DMS79 (cell line): ENCODE data around the gene SPOCD1.

ENCODE experiments used
- DNase-seq: peaks from one replicate; lab custom pipeline; 2025; lab: John Stamatoyannopoulos, UW

The SPOCD1 gene

DNA sequence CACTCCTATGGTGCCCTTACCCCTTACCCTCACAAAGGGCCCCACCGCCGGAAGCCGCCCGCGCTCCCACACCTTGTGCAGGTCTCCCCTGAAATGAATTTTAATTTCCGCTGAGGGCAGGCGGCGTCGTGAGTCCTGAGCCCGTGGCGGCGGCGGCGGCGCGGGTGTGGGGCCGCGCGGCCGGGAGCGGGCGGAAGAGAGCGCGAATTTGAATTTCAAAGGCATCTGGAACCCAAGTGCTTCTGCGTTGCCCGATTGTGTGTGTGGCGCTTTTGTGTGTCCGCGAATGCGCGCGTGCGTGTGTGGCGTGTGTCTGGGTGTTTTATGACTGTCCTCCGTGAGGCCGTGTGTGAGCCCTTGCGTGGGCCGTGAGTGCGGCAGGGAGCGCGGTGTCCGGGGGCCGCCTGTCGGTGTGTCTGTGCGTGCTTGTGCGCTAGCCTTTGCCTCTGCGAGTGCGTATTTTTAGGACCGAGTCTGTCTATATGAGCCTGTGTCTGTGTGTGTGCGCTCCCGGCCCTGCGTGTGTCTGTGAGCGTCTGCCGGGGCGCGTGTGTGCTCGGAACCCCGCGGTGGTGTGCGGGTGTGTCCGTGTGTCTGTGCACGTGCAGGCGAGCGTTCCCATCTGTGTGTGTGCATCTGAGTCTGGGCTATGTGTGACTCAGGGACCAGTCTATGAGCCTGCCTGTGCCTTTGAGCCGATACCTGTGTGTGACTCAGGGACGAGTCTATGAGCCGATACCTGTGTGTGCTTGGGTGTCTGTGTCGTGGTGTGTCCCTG is 43.7 kb downstream of the SPOCD1 start:
- no peak for DNase-seq

DNA sequence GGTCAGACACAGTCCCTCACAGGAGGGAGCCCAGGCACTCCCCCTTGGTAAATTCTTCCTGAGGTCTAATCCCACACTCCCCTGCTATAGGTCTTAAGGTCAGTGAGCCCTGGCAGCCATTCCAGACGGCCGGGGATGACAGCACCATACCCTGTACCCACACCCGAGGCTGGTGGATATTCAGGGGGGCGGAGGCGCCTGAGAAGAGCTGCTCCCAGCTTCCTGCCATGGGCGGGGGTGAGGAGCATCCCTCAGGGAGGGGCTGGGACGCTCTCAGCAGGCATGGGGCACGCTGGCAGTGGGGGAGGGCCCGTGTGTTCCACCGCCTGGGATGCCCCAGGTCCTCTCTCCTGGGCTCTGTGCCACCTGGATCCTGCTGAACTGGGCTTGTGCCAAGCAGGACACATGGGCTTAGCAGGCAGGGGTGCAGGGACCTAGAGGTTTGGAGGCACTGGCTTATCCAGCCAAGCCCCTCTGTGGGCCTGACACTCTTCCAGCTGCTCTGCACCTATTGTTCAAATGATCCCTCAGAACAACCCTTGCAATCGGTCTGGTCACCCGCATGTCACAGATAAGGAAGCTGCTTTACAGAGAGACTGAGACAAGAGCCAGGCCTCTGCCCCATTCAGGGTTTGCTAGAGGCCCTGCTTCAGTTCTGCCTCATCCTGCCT is 46.0 kb downstream of the SPOCD1 start:
- peak; percentile 75 for DNase-seq

DNA sequence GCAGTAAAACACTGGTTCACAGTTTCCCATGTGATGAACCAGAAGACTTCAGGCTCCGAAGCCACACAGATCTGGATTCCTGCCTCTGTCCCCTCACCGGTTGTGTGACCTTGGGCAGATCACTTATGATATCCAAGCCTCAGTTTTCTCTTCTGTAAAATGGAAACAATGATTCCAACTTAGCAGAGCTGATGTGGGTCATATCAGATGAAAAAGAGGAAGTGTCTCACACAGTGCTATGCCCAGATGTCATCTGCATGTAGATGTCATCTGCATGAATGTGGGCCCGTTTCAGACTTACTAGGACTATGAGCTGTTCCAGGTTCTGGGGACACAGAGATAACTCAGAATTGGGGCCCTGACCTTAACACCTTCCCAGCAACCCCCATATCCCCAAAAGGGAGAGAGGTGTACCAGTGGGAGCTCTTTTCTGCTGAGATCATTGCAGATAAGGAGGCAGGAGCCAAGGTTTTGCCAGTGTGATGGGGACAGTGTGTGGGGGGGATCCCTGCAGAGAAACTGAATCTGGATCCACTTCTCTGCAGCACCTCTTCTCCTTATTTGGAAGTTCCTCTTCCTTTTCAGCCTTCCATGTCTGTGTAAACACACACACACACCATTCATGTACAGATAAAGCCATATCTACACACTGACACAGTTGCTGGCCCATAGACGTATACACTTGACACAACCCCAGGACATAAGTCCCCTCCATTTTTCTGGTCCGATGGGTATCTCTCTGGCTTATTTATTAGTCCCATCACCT is 46.7 kb downstream of the SPOCD1 start:
- peak; percentile 32 for DNase-seq

DNA sequence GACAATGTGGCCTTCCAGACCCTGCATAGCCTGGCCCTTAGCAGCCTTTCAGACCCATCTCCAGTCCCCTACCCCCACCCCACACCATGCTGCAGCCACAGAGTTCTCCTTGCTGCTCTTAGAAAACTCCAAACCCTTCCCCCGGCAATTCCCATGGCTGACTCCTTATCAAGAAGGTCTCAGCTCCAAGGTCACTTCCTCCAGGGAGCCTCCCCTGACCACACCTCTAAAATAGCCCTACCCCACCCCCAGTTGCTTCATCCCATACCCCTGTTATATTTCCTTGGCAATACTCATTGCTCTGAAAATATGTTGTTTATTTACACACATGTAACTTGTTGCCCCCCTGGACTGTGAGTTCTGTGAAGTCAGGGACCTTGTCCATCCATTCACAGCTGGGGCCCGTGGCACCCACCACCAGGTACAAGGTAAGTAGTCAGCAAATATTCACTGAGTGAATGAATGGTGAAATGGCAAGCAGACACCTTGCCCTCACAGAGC is 47.4 kb downstream of the SPOCD1 start:
- DNase-seq, result no peak

DNA sequence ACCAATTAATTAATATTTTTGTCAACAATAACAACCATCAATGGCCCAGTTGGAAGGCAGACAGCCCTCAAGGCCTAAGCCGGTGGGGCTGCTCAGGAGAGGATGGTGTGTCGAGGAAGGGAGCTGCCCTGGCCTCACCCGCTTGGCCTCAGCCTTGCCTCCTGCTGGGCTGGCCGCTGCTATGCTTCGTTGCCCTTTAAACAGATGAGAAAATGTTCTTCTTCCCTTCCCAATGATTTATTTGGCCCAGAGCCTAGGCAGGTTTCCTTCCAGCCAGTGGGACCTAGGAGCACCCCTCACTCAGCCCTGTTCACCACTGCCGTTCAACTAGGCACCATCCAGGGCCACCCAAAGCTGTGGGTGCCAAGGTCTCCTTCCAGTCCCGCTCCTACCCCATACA is 48.6 kb downstream of the SPOCD1 start:
- DNase-seq, result no peak

DNA sequence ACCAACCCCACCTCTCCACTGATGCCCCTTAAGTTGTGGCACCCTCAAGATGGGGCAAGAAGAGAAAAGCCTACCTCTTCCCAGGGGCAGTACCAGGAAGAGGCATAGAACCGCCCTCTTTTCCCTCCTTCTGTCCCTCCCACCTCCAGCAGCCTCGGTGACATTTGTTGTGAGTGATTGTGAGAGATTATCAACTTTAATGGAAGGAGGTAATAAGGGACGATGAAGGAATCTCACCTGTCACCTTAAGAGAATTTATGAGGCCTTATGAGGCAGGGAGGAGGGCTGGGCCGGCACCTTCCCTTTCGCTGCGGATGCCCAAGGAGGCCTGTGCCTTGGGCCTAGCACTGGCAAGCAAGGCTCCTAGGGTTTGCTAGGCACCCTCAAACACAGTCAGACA is 50.3 kb downstream of the SPOCD1 start:
- DNase-seq, result no peak

DNA sequence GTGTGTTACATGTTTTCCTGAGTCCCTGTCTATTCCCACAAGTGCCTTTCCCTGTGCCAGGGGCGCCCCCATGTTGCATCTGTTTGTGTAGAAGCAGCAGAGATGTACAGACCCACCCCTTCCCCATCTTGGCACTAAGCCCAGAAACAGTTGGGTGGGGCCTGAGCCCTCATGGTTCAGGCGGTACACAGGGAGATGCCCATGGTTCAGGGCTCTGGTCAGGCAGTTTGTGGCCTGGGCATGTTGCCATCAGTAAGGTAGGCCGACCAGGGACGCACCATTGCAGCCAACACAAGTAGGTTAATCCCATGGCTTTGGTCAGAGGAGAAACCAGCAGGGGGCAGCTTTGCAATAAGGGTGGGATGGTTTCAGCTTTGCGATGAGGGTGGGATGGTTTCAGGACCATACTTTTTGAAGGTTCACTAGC is 50.8 kb downstream of the SPOCD1 start:
- DNase-seq, result peak; percentile 44

DNA sequence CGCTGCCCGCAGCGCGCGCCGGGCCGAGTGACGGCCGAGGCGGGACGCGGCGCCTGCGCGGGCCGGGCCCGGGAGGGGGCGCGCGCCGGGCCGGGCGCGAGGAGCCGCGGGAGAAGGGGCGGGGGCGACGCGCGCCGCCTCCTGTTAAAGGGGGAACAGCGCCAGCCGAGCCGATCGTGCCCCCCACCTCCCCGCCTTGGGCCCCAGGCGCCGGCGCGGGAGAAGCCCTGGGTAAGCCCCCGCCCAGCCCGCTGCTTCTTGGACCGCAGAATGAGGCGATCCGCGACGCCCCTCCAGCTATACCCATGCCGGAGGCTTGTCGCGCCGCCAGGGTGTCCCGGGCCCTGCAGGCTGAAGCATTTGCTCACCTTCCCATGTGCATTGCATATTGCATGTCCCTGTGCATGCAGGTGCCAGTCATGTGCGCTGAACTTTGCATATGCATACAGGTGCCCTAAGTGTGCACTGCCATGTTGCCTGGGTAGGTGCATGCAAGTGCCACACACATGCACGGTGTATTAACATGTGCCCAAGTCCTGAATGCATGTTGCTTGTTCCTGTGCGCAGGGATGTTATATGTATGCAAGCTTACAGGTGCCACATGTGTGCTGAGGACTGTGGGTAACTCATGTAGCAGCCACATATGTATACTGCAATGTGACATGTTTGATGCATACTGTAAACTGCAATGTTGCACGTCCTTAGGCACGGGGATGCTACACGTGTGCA is 51.3 kb downstream of the SPOCD1 start, which contains the start of gene ADGRB2:
ADGRB2 (minus strand) TSS at position 29 of the 729 bp plus-strand sequence. CDS start 7,119 bp downstream, outside the sequence.
- DNase-seq, result peak; percentile 44

DNA sequence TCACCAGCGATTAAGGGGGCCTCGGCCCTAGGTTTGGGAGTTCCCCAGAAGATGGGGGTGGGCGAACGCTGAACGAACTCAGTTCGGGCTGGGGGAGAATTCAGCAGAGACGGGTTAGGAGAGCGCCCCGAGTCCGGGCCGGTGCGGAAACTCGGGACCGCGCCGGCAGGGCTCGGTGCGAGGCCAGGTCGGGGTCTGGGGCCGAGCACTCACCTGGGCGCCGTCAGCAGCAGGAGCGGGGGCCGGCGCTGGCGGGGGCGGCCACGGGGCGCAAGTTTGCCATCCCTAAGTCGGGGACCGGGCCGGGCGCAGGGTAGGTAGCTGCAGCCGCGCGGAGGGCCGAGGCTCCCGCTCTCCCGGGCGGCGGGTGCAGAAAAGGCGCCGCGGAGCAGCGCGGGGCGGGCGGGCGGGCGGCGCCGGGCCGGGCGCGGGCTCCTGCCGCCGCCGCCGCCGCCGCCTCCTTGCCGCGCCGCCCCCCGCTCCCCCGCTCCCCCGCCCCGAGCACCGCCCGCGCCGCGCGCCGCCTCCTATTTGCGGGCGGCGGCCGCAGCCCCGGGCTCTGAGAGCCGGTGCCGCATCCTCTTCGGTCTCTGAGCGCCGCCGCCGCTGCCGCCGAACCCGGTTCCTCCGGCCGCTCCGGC is 52.0 kb downstream of the SPOCD1 start:
- DNase-seq, result no peak

DNA sequence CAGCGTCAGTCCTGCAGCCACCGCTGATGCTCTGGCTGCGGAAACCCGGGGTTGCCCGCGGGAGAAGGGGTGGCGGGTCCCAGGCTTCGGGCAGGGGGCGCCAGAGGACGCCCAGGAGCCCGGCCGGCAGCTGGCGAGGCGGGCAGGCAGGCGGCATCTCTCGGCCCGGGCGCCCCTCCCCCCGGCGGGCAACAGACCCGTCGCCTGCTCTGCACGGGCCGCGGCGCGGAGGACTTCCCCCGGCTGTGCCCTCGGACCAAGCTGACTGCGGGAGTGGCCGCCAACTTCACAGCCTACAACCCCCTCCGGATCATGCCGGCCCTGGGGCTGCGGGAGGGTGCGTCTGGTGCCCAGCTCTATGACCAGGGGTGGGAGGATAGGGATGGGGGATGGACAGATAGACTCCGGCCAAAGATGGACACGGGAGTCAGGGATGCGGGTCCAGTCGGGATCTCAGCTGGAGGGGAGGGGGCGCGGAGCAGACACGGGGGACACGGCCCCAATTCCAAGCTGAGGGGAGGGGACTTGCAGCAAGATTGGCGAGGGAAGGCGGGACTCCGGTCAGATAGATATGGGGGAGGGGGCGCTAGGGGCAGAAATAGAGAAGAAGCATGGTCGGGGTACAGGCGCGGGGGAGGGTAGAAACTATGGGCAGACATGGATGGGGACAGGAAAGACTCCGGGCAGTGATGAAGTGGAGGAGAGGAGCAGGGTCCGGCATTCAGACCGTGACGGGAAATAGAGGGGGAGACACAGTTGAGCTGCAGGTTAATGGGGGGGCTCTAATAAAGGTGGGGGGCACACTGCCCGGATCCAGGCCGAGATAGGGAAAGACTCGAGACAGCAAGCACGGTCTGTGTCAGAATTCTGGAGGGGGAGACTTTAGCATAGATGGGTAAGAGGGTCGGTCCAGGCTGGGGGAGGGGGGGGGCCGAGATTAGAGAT is 52.8 kb downstream of the SPOCD1 start:
- peak; percentile 63 for DNase-seq

DNA sequence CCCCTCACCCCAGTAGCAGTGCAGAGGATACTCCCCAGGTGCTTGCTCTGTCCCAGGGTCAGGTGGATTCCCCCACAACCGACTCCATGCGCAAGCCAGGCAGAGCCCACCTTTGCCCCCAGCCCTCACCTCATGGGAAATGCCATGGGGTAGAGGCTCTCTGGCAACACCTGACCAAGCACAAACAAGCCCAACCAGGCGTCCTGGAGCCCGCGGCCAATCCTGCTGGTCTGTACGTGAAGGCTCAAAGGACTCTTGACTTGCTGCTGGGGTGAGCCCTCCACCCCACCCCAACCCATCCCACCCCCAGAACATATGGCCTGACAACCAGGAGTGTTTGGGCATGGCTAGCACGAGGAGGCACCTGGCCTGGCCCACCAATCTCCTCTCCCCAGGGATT is 53.5 kb downstream of the SPOCD1 start:
- DNase-seq, result no peak

DNA sequence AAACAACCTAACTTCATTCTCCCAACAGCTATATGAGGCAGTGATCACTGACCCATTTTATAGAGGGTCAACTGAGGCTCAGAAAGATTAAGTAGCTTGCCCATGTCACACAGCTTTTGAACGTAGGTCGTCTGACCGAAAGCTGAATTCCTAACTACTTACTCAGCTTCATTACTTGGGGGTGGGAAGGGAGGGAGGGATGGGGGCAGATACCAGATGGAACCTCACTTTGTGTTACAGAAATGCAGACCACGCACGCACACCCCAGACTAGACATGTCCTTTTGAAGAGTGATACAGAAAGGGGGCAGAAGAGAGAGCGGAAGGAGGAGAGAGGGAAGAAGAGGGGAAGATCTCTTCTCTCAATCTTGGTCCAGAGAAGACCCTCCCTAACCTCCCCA is 53.9 kb downstream of the SPOCD1 start:
- DNase-seq, result no peak

DNA sequence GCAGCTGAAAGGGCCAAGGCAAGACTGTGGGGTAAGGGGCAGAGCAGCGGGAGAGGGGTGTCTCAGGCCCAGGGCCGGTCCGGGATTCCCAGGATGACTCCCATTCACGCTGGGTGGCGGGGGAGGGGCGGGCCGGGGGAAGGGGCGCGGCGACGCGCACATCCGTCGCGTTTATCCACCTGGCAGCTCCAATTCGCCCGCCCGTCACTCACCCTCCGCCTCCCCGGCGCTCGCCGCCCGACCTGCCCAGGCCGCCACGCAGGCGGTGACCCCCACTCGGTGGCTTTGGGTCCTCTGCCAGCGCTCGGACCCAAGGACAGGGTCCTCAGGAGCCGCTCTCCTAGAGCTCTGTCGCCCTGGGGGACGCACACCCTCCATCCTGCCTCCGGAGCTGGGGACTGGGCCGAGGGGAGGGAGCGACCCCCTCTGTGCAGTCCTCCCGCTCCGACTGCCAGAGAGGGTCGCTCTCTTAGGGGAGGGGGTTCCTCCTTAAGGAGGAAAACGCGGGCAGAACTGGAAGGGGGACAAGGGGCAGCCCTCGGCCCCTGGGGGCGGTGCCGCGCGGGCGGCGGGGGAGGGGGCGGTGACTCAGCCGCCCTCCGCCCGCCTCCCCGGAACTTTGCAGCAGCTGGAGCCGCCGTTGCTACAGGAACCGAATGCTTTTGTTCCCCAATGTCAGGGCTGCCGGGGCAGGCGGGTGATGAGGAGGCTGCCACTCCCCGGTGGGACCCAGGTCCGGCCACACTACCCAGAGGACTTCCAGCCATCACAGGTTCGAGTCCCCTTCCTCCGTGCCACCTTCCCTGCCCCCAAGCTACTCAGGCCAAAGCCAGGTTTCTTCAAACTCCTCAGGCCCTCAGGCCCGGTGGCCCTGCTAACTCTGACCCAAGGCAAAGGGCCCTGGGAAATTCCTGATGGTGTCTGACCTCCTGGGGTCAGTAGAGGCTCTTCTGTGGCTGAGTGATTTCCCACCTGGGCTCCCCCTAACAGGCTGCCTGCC is 55.1 kb downstream of the SPOCD1 start:
- DNase-seq, result peak; percentile 28

DNA sequence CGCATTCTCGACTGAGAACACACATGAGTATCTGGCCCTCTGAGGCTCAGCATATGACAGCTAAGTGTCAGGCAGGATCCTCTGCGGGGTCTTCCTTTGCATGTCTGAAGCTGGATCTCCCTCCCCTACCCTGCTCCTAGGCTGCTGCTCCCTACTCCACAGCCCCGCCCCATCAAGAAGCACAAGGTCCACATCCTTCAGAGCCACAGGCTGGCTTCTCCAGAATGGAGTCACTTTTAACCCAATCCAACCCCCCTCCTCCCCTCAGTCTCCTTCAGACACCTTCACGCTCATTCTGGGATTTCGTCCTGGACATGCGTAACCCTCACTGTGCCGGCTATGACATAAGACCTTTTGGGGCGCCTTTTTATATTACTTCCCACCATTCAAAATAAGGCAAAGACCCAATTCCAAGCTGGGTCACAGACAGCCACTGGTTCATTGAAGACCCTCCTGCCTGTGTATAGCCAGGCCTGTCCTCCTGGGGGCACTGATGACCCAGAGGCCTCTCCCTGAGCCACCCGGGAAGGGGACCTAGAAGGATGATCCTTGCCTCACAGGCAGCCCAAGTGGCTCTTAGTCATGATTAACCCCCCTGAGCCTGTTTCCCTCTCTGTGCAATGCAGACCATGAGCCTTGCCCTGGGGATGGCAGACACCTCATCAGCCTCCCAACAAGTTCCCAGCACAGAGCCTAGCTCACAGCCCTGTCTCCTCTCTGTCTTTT is 56.4 kb downstream of the SPOCD1 start:
- no peak for DNase-seq

DNA sequence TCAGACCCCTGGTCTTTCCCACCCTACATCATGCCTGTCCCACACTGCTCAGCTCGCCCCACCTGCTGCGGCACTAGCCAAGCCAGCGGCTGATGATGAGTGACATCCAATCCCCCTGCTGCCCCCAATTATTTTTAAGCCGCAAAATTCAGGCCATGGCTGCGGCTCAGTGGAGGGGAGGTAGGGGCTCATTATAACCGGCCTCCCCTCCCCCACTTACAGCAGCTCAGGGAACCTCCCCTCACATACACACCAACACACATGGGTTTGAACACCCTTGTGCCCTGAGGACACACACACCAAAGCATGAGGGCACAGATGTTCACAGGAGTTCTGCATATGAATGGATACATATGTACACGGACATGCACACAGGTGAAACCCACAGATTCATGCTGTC is 57.0 kb downstream of the SPOCD1 start:
- DNase-seq, result no peak

DNA sequence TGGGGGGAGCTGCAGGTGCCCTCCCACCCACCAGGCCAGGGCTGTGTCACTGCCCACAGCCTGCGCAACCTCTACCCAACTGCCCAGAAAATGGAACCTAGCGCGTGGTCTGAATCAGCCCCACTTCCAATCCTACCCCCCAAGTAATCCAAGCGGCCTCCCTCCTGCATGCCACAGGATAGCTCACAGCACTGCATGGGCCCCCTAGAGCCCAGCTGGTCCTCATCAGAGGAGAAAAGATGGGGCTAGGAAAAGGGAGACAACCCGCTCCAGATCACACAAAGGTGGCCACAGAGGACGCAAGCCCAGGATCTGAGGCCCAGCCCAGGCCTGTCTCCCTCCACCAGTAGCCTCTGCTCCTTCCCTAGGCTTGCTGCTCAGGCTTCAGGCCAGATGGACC is 57.8 kb downstream of the SPOCD1 start:
- DNase-seq, result no peak

DNA sequence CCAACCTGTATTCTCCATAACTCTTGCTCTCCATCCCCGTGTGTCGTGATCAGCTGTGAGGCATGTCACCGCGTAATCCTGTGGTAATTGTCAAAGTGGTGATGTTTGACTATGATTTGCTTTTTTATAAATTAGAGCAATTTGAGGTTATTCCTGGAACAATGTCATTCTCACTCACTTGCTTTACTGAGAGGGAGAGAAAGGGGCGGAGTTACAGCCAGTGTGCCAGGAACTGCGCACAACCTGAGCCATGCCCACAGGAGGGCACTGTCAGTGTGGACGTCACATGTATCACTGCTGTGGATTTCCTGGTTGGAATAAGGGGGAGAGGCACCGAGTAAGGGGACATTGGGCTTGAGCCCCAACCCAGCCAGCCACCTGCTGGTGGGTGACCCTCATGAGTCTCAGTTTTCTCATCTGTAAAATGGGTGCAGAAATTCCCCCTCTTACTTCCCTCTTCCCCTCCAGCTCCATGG is 58.6 kb downstream of the SPOCD1 start:
- no peak for DNase-seq

DNA sequence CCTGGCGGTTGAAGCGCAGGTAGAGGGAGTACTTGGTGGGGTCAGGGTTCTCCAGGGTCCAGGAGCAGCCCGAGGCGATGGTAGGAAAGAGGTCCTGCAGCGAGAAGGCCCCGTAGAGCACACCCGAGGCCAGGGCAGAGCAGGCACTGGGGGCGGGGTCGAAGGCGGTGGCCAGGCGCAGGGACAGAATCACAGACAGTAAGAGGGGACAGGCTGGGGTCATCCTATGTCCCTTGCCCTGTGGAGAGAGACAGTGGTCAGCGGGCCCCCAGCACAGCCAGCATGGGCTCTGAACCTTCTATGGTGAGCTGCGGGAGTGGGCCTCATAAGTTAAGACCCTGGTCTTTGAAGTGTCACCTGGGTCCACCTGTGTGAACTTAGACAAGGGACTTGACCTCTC is 59.2 kb downstream of the SPOCD1 start:
- DNase-seq, result no peak
